H1 (cell line): Measurements from ENCODE around the gene GP5. TPM values are rescaled to one million over a fixed set of nuclear protein-coding genes. Genes with fewer than 3 reads are reported as not detected.

Source experiments
- CTCF ChIA-PET: fragments of 300-600 bp; sonication (Branson Sonifier 250); formaldehyde crosslinking; loops from one replicate; lab custom pipeline; 2021; ENCODE audit not compliant: partially characterized antibody; lab: Charles Lee
- POLR2A ChIA-PET: fragments of 300-600 bp; sonication (Branson Sonifier 250); formaldehyde crosslinking; loops from one replicate; lab custom pipeline; 2021; ENCODE audit warnings: inconsistent platforms; ENCODE audit not compliant: partially characterized antibody; lab: Charles Lee
- DNase-seq, 2 experiments: peaks; one replicate each; pipeline versions ENCODE4 v3.0.0 to v3.0.0-alpha.2; 2010 to 2022; ENCODE audit warnings: low spot score in 2 of 2, low read depth in 1 of 2, mixed read lengths in 1 of 2
- FAIRE-seq: peaks from 2 replicates; lab custom pipeline; 2011; peaks lifted over from hg19 to GRCh38; lab: Jason Lieb, UNC
- H2AFZ ChIP-seq: 2 replicates; pipeline ENCODE4 v1.8.1; 2012; ENCODE audit warnings: low read length, inconsistent platforms
- H2AK5ac ChIP-seq: 2 replicates; pipeline ENCODE4 v1.6.1; 2013; ENCODE audit warnings: low read depth, low read length
- H2BK120ac ChIP-seq: replicated peaks from 2 replicates; pipeline ENCODE3; 2013; ENCODE audit warnings: low read depth, low read length, inconsistent platforms
- H2BK12ac ChIP-seq: 2 replicates; pipeline ENCODE4 v1.6.1; 2013; ENCODE audit warnings: low read depth, low read length
- H2BK15ac ChIP-seq: 2 replicates; pipeline ENCODE4 v1.6.1; 2013; ENCODE audit warnings: low read length
- H2BK20ac ChIP-seq: 2 replicates; pipeline ENCODE4 v1.6.1; 2013; ENCODE audit warnings: low read length
- H2BK5ac ChIP-seq: 2 replicates; pipeline ENCODE4 v1.6.1; 2013; ENCODE audit warnings: low read depth, low read length
- H3K14ac ChIP-seq: 2 replicates; pipeline ENCODE4 v1.6.1; 2013; ENCODE audit warnings: inconsistent platforms; ENCODE audit not compliant: insufficient read length
- H3K18ac ChIP-seq: 2 replicates; pipeline ENCODE4 v1.6.1; 2013; ENCODE audit warnings: low read length; ENCODE audit errors: extremely low read depth
- H3K23ac ChIP-seq: 2 replicates; pipeline ENCODE4 v1.6.1; 2013; ENCODE audit warnings: inconsistent platforms; ENCODE audit not compliant: insufficient read length
- H3K23me2 ChIP-seq: 2 replicates; pipeline ENCODE4 v1.6.1; 2013; ENCODE audit warnings: low read depth, low read length
- H3K27ac ChIP-seq: 2 replicates; pipeline ENCODE4 v1.6.1; 2011; ENCODE audit warnings: low read depth, low read length, inconsistent platforms
- H3K27me3 ChIP-seq, 4 experiments: replicated peaks in 1 of 4; 1 replicate in 1 of 4; 2 replicates in 3 of 4; pipeline versions ENCODE4 v1.6.1 to v1.8.1; 2011 to 2013; ENCODE audit warnings: low read length in 3 of 4, mild to moderate bottlenecking in 3 of 4, inconsistent platforms in 2 of 4, mixed read lengths in 2 of 4, moderate library complexity in 1 of 4; ENCODE audit not compliant: control insufficient read depth in 3 of 4, insufficient read depth in 3 of 4; ENCODE audit errors: extremely low read depth in 1 of 4
- H3K36me3 ChIP-seq, 4 experiments: 2 replicates each; pipeline versions ENCODE4 v1.6.1 to v1.8.1; 2011 to 2013; ENCODE audit warnings: mild to moderate bottlenecking in 4 of 4, low read length in 3 of 4, moderate library complexity in 2 of 4, control low read depth in 1 of 4, inconsistent platforms in 1 of 4; ENCODE audit not compliant: insufficient read depth in 4 of 4, control insufficient read depth in 2 of 4
- H3K4ac ChIP-seq: replicated peaks from 2 replicates; pipeline ENCODE3; 2013; ENCODE audit warnings: low read length, low read depth, mixed read lengths, inconsistent platforms; ENCODE audit not compliant: insufficient read length
- H3K4me1 ChIP-seq, 4 experiments: replicated peaks in 1 of 4; 1 replicate in 1 of 4; 2 replicates in 3 of 4; pipeline versions ENCODE4 v1.6.1 to v1.8.1; 2011 to 2013; ENCODE audit warnings: low read length in 3 of 4, inconsistent platforms in 2 of 4, mixed read lengths in 1 of 4; ENCODE audit not compliant: insufficient read depth in 4 of 4, control insufficient read depth in 3 of 4
- H3K4me2 ChIP-seq, 2 experiments: 2 replicates each; pipeline versions ENCODE4 v1.6.1 to v1.8.1; 2011 to 2013; ENCODE audit warnings: low read depth in 2 of 2, low read length in 2 of 2, control low read depth in 1 of 2, inconsistent platforms in 1 of 2, mild to moderate bottlenecking in 1 of 2; ENCODE audit not compliant: insufficient read depth in 1 of 2
- H3K4me3 ChIP-seq, 4 experiments: fragments of 200-600, 300-600 bp in 1 of 4; sonication (generic), shearing (Covaris generic), sonication (Bioruptor Twin) in 1 of 4; 2 replicates each; pipeline versions ENCODE4 v1.5.1 to v1.8.1; 2011 to 2016; ENCODE audit warnings: low read length in 4 of 4, low read depth in 3 of 4, control low read depth in 2 of 4, inconsistent platforms in 2 of 4, mild to moderate bottlenecking in 2 of 4, mixed read lengths in 1 of 4, moderate library complexity in 1 of 4; ENCODE audit not compliant: insufficient read depth in 2 of 4; ENCODE audit errors: extremely low read depth in 1 of 4
- H3K56ac ChIP-seq: replicated peaks from 2 replicates; pipeline ENCODE3; 2013; ENCODE audit warnings: low read depth, mild to moderate bottlenecking, mixed read lengths, low read length, inconsistent platforms; ENCODE audit not compliant: insufficient read length
- H3K79me1 ChIP-seq: 2 replicates; pipeline ENCODE4 v1.6.1; 2013; ENCODE audit warnings: low read depth, low read length, control low read depth
- H3K79me2 ChIP-seq, 2 experiments: 2 replicates each; pipeline versions ENCODE4 v1.6.1 to v1.8.1; 2012 to 2013; ENCODE audit warnings: low read length in 2 of 2, mild to moderate bottlenecking in 2 of 2, inconsistent platforms in 1 of 2; ENCODE audit not compliant: insufficient read depth in 2 of 2, control insufficient read depth in 1 of 2
- H3K9ac ChIP-seq, 4 experiments: replicated peaks in 1 of 4; 1 replicate in 1 of 4; 2 replicates in 3 of 4; pipeline versions ENCODE4 v1.6.1 to v1.8.1; 2011 to 2013; ENCODE audit warnings: low read depth in 3 of 4, low read length in 3 of 4, control low read depth in 2 of 4, mild to moderate bottlenecking in 2 of 4, moderate library complexity in 2 of 4, inconsistent platforms in 1 of 4; ENCODE audit errors: extremely low read depth in 1 of 4
- H3K9me3 ChIP-seq, 2 experiments: 2 replicates each; pipeline versions ENCODE4 v1.6.1 to v1.8.1; 2012 to 2013; ENCODE audit warnings: mild to moderate bottlenecking in 2 of 2, moderate library complexity in 2 of 2, control low read depth in 1 of 2, inconsistent platforms in 1 of 2, low read depth in 1 of 2, low read length in 1 of 2, mixed read lengths in 1 of 2; ENCODE audit not compliant: insufficient read depth in 2 of 2
- H4K20me1 ChIP-seq, 2 experiments: replicated peaks in 1 of 2; 2 replicates each; pipeline versions ENCODE3 to v1.8.1; 2011 to 2013; ENCODE audit warnings: inconsistent platforms in 2 of 2, low read length in 2 of 2, mild to moderate bottlenecking in 1 of 2; ENCODE audit not compliant: insufficient read depth in 2 of 2, control insufficient read depth in 1 of 2
- H4K5ac ChIP-seq: 2 replicates; pipeline ENCODE4 v1.6.1; 2013; ENCODE audit warnings: low read length, low read depth, mixed read lengths, inconsistent platforms; ENCODE audit not compliant: insufficient read length
- H4K8ac ChIP-seq: 2 replicates; pipeline ENCODE4 v1.8.0; 2013; ENCODE audit warnings: mild to moderate bottlenecking, moderate library complexity, low read length, inconsistent platforms; ENCODE audit not compliant: insufficient read depth; ENCODE audit errors: extremely low read depth
- H4K91ac ChIP-seq: replicated peaks from 2 replicates; pipeline ENCODE3; 2013; ENCODE audit warnings: low read length, mixed read lengths, inconsistent platforms; ENCODE audit not compliant: insufficient read length
- EP300 ChIP-seq, 2 experiments: IDR thresholded peaks; 1 replicate in 1 of 2; 2 replicates in 1 of 2; pipeline ENCODE4 v1.6.1; 2011 to 2012; ENCODE audit warnings: low read depth in 2 of 2, low read length in 2 of 2, mild to moderate bottlenecking in 2 of 2, borderline replicate concordance in 1 of 2, inconsistent platforms in 1 of 2, moderate library complexity in 1 of 2
- RNF2 ChIP-seq: fragments of 200-900, 300-1000 bp; sonication (generic); IDR thresholded peaks from 2 replicates; pipeline ENCODE4 v1.7.1; 2016; ENCODE audit warnings: borderline replicate concordance, low read depth, mild to moderate bottlenecking, antibody characterized with exemption, low read length; ENCODE audit not compliant: poor library complexity, severe bottlenecking; ENCODE audit errors: missing control alignments
- YY1 ChIP-seq: IDR thresholded peaks from 2 replicates; pipeline ENCODE4 v1.6.1; 2011; ENCODE audit warnings: low read depth, mild to moderate bottlenecking, low read length
- WGBS, 2 experiments: shearing (Covaris generic) in 1 of 2; methylation state at CpG; one replicate each; pipeline versions ENCODE4 v1.1.6 to v1.1.7; 2013 to 2015; ENCODE audit warnings: low lambda C conversion rate in 2 of 2, mixed read lengths in 2 of 2, inconsistent platforms in 1 of 2, low coverage in 1 of 2, missing lambda C conversion rate in 1 of 2; ENCODE audit not compliant: insufficient replicate concordance in 2 of 2, insufficient coverage in 1 of 2, insufficient read length in 1 of 2; ENCODE audit errors: extremely low coverage in 1 of 2, missing lambda C conversion rate in 1 of 2; 5-methylcytosine and 5-hydroxymethylcytosine counted together
- polyA plus RNA-seq, 7 experiments: library from polyadenylated mRNA; depleted of rRNA in 3 of 7; stranded (reverse) in 5 of 7; unstranded in 2 of 7; fragments of >200 nt in 5 of 7; fragments of 200-250 nt in 2 of 7; gene quantifications; 1 replicate in 5 of 7; 2 replicates in 1 of 7; 4 replicates in 1 of 7; pipeline versions ENCODE4 v1.2.1 to v1.2.3, GENCODE V29; 2011 to 2013; ENCODE audit warnings: missing spikeins in 2 of 7, mixed read lengths in 2 of 7
- total RNA-seq: library from RNA; stranded (reverse); fragmentation: NEBNext Ultra II Directional; extraction: Animal tissue kit (Norgen Biotek cat#: 25700); gene quantifications from 2 replicates; pipeline ENCODE4 v1.2.1, GENCODE V29; 2021

The GP5 gene
- total and polyA plus RNA-seq, 2 of the 8 experiments (the other 6 are each of a cell fraction or from before 2014, with no cell fraction given) = 0.13 to 0.14 TPM

DNA sequence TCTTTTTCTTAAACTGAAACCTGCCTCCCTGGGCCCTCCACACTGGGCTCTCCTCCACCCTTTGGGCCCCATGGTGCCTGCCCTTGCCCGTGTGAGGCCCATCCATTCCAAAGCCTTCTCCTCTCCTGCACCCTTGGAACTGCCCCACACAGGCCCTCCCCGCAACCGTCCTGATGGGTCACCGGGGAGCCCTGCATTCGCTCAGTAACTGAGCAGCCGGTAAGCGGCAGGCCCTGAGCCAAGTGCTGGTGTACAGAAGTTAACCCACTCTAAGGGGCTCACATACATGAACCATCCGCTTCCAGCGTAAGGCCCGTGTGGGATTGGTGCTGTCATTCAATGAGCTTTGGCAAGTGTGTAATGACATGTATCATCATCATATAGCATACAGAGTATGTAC, 24.1 kb downstream of the GP5 start:
- no peaks in the 10 kb centered on the region for H3K23me2 ChIP-seq
- H3K4me1 ChIP-seq = peaks cover 0 to 22% (median 6%) of the 10 kb centered on the region in 4 experiments; a peak in 5 of 7 replicates
- DNase-seq (no peak), FAIRE-seq (no peak)
- peak overlapping the region in 1 of 2 experiments; percentile 16; a peak in 1 of 4 replicates for H3K4me2 ChIP-seq
- H4K8ac ChIP-seq = no peak overlapping the region
- H2BK5ac ChIP-seq = no peak overlapping the region
- H4K5ac ChIP-seq = no peak overlapping the region
- H2BK15ac ChIP-seq = peak overlapping the region; percentile 100
- H2BK120ac ChIP-seq = peak overlapping the region; percentile 70
- H3K27ac ChIP-seq = no peak overlapping the region
- H3K4me3 ChIP-seq = no peak overlapping the region
- no peak overlapping the region for H2AFZ ChIP-seq
- no peaks in the 10 kb centered on the region for H3K79me2 ChIP-seq
- no peak overlapping the region for H3K56ac ChIP-seq
- H2AK5ac ChIP-seq = no peak overlapping the region
- POLR2A ChIA-PET = interaction anchor here (1.1 kb wide), 1 partner anchor 28 kb away, joined by 3 read pairs; no protein-coding TSS in a partner anchor
- peak overlapping the region; percentile 71 for H3K18ac ChIP-seq
- CTCF ChIA-PET = interaction anchor here (0.9 to 1.8 kb wide), 3 partner anchors 31 to 41 kb away, joined by 3 to 8 read pairs (median 5); no protein-coding TSS in a partner anchor
- H3K4ac ChIP-seq = peak overlapping the region; percentile 73
- 86% methylated on average over 10 of the region's 10 CpGs; no CpG with 5 or more reads in 1 of the 2 experiments for WGBS, 2 experiments
- no peaks in the 10 kb centered on the region for H3K79me1 ChIP-seq
- 0 out of 2 replicates have a peak overlapping the region, but pooled peaks have one; percentile 61 for H2BK20ac ChIP-seq
- H3K14ac ChIP-seq = no peak overlapping the region
- peak overlapping the region; percentile 45 for H4K91ac ChIP-seq
- peak overlapping the region; percentile 92; the same call in 1 of the 2 replicates for H2BK12ac ChIP-seq
- H3K23ac ChIP-seq = no peak overlapping the region
- no peaks in the 10 kb centered on the region for H4K20me1 ChIP-seq
- H3K9ac ChIP-seq = no peak overlapping the region
- H3K9me3 ChIP-seq = no peaks in the 10 kb centered on the region
- no peaks in the 10 kb centered on the region for H3K36me3 ChIP-seq
- H3K27me3 ChIP-seq = peaks cover 0 to 2% (median 0%) of the 10 kb centered on the region in 4 experiments; a peak in 1 of 7 replicates
- no peak for TF ChIP-seq YY1
- TF ChIP-seq EP300 (IDR thresholded peaks at IDR 0.05; ENCODE audit: borderline replicate concordance in 1 of 2, low read depth in 2 of 2, low read length in 2 of 2) = no peak
- no peak for TF ChIP-seq RNF2
